PC-3 (cell line): ENCODE data around the gene TNRC18.
A peak's percentile ranks its signal among the peaks of the same experiment; 100 is the strongest.

Experiments
- CTCF ChIP-seq: fragments of 300-600 bp; sonication (generic); conservative IDR thresholded peaks from 2 replicates; pipeline ENCODE4 v1.5.1; 2017; ENCODE audit warnings: antibody characterized with exemption, low read depth, mild to moderate bottlenecking, low read length
- EZH2phosphoT487 ChIP-seq: fragments of 300-600 bp; sonication (generic); IDR thresholded peaks from 2 replicates; pipeline ENCODE4 v1.6.1; 2018; ENCODE audit warnings: mild to moderate bottlenecking, antibody characterized with exemption, low read length, borderline replicate concordance

- TF ChIP-seq CTCF (0 out of 2 replicates have a peak, but pooled peaks have one; percentile 26), EZH2phosphoT487 (no peak)
Measured at GRCh38 chr7:5428478-5429252, 5.0 kb upstream of the TNRC18 start.
